ENCODE results near the gene OSER1.

Gene OSER1

DNA sequence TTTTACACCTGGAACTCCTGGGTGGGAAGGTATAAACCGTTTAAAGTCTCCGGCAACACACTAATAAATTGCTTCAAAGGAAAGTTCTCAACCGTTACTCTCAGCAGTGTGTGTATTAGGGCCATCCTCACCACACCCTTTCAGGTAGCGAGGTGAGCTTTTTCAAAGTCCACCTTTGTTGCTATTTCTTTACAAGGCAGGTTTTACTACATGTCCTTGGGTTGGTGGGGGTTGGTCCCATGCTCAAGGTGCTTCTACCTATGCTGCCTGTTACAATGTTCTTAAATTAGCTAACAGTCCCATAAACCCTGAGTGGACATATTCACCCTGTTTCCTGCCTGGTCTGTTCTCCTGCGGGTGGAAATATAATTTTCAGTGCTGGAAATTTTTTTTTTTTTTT, 13.2 kb upstream of the OSER1 start:
- no peak for DNase-seq

DNA sequence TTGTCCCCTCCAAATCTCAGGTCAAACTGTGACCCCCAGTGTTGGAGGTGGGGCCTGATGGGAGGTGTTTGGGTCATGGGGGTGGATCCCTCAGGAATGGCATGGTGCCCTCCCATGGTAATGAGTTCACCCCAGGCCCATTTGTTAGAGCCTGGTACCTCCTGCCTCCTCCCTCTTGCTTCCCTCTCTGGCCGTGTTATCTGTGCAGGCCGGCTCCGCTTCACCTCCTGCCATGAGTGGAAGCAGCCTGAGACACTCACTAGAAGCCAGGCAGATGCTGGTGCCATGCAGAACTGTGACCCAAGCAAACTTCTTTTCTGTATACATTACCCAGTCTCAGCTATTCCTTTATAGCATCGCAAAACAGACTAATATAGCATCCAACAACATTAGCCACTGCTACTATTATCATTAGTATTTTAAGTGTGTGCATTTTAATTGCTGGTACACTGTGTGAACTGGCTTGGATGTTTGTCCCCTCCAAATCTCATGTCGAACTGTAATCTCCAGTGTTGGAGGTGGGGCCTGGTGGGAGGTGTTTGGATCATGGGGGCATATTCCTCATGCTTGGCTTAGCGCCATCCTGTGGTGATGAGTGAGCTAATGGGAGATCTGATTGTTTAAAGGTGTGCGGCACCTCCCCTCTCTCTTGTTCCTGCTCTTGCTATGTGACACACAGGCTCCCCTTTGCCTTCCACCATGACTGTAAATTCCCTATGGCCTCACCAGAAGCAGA, 12.2 kb upstream of the OSER1 start:
- DNase-seq: no peak

- DNase-seq: no peak
Measured at GRCh38 chr20:44222027-44222426, 11.5 kb upstream of the OSER1 start.

DNA sequence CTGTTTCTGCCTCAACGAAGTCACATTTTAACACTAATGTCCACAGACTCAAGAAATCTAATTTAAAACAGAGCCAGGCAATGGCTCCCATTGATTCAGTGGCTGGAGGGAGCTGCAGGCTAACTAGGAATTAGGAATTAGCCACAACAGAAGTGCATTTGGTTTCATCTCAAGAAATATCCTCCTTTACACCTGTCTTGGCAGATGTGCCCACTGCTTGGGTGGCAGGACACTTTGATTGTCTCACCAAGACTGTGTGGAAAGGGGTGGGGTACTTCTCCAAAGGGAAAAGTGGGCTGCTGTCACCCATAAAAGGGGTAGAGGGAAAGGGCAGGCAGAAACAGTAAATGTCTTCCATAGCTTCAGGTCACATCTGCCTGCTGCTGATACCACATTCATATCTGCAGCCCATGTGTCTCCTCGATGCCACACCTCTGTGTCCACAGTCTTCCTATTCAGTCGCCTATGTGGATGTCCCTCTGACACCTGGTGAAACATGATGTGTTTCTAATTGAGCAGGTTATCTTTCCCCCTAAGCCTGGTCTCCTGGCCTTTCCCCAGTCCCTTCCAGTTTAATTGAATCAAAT, 10.9 kb upstream of the OSER1 start:
- no peak for DNase-seq

DNA sequence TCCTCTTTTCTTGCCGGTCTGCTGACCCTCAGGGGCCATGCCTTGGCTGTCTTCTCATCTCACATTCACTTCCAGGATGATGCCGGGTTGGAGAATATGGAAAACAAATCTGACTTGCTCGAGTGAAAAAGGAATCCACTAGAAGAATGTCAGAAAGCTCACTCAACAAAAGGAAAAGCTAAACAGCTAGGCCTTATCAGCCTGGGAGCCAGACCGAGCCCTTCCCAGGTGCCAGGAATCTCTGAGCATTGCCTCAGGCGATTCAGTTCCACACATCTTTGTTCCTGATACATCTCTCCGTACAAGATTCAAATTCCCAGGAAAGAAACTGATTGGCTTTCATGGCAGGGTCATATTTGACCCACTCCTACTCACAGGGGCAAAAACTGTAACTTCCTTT, 9.2 kb upstream of the OSER1 start:
- no peak for DNase-seq

GRCh38 chr20:44219170-44219730, 8.7 kb upstream of the OSER1 start:
- DNase-seq: no peak

DNA sequence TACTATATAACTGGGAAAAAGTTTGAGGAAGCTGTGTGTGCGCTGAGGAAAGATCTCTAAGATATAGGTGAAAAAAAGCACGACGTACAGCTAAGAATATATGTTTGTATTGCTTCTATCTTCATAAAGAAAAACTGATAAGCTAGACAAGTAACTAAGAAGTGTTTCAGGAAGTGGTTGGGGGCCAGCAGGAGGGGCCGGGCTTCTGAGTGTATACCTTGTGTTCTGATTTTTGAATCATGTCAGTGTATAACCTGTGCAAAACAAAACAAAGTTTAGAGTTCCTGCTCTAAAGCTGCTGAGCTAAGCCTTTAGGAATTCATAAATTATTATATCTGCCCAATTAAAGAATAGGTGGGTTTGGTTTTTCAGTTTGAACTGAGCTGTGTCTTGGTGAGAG, 7.9 kb upstream of the OSER1 start:
- DNase-seq: no peak

DNA sequence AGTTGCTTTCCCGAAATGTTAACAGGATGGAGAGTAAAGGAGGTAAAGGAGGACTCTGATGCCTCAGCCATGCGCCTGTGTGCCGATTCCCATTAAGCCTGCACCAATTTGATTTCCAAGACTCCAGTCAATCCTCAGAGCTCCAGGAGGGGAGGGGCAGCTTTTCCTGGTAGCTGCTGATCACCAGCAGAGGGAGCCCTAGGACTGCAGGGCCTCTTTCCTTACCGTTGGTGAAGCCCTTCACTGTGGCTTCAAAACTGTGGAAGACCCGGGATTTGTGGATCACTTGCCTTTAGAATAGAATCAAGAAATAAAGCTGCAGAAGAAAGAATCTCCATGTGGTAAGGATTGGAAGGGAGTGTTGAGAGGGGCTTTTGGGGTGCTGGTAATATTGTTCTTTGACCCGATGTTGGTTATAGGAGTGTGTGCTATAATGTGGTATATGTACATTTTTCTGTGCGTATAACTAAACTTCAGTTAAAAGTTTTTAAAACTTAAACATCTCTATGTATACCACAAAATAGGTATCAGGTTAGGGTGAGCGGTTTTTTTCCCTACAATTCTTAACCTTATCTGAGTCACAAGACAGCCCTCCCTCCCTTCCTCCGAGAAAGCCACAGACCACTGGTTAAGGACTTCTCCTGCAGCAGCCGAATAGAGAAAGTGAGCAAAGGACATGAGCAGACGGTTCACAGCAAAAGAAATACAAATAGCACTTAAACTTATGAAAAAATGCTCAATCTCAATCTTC, 6.9 kb upstream of the OSER1 start:
- DNase-seq: peak; percentile 85

- peak; percentile 71 for DNase-seq
Measured at GRCh38 chr20:44215125-44215524, 4.6 kb upstream of the OSER1 start.

GRCh38 chr20:44212792-44213191, 2.2 kb upstream of the OSER1 start:
- no peak for DNase-seq

- no peak for DNase-seq
Measured at GRCh38 chr20:44211177-44212039, 837 bp upstream of the OSER1 start.

DNA sequence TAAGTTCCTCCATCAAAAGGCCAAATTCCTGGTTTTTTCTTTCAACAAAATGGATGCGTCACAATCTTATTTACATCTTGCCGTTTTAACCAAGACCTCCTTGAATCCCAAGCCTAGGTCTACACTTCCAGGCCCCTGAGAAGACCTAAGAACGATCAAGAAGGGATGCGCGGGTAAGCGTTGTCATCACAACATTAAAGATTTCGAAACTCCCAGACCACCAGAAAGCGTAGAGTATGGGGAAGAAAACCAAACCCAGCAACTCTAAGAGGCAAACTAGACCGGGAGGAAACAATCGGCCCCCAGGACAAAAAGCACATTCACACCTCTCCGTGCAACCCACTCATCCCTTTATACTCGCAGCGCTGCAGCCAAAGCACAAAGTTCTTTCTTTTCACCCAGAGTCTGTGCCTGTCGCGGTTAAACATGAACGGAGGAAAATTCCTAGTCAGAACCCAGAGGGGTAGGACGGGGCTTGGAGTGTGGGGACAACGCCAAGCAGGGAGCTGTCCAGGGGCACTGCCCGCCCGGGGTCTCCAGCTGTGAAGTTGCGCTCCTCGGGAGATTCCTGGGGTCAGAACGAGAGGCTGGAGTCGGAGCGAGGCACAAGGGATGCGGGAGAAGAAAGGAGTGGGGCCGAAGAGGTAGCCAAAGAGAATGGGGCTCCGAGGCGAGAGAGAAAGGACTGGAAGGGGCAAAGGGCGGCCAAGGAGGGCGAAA, 725 bp downstream of the OSER1 start:
- no peak for DNase-seq

- DNase-seq: no peak
Measured at GRCh38 chr20:44208770-44209169, 1.8 kb downstream of the OSER1 start.

- DNase-seq: no peak
Measured at GRCh38 chr20:44208165-44208564, 2.4 kb downstream of the OSER1 start.

DNA sequence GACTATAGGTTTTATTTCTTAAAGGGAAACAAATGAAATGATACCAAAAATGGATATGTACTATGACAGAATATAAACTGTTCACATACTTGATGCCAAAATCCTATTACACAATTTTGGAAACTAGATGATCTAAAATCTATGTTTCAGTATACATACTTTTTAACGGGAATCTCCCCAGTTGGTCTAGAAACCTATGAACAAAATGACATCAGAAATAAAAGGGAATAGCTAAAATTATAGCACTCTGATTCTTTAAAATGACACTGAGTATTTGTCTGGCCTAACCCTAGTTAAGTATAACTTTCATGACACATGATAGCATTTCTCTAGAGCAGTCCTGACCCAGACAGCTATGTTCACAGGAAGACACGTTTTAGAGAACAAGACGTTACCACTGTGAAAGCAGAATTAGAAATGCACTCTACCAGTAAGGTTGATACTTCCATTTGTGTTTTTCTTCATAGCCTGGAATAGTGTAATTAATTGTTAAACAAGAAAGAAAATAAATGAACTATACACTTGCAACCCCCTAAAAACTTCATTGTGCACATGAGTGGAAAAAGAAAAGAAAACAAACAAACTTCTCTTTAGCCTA, 3.3 kb downstream of the OSER1 start:
- no peak for DNase-seq

- DNase-seq: no peak
Measured at GRCh38 chr20:44206132-44206531, 4.4 kb downstream of the OSER1 start.

GRCh38 chr20:44204832-44205215, 5.7 kb downstream of the OSER1 start:
- no peak for DNase-seq

- DNase-seq: no peak
Measured at GRCh38 chr20:44204156-44204831, 6.3 kb downstream of the OSER1 start.

GRCh38 chr20:44203161-44203560, 7.4 kb downstream of the OSER1 start:
- DNase-seq: no peak

- DNase-seq: no peak
Measured at GRCh38 chr20:44200983-44201382, 9.6 kb downstream of the OSER1 start.

- no peak for DNase-seq
Measured at GRCh38 chr20:44200371-44200770, 10.2 kb downstream of the OSER1 start.

Data from NCI-H2171 treated with DMSO at 0.1 percent for 48 hours (cell line).